GM12891 (cell line): ENCODE data around the gene ZNF292.
"Not testable (repeated sequence)": the region's sequence is repeated elsewhere in the genome, so short reads cannot be mapped to it uniquely, and the experiment has no call there.

ENCODE experiments used
- POLR2A ChIP-seq: IDR thresholded peaks from 2 replicates; pipeline ENCODE4 v1.6.1; 2011; ENCODE audit warnings: low read depth, low read length, control low read depth
- POLR2AphosphoS5 ChIP-seq: IDR thresholded peaks from 2 replicates; pipeline ENCODE4 v1.6.1; 2011; ENCODE audit warnings: low read depth, low read length, control low read depth

DNA sequence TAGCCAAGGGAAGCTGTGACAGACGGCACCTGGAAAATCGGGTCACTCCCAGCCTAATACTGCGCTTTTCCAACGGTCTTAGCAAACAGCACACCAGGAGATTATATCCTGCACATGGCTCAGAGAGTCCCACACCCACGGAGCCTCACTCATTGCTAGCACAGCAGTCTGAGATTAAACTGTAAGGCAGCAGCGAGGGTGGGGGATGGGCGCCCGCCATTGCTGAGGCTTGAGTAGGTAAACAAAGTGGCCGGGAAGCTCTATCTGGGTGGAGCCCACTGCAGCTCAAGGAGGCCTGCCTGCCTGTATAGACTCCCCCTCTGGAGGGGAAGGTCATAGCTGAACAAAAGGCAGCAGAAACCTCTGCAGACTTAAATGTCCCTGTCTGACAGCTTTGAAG lies 145.9 kb downstream of the ZNF292 start:
- not testable (repeated sequence) for TF ChIP-seq POLR2AphosphoS5, POLR2A
